T-helper 2 cell treated with Interferon-gamma antibody and Interleukin-4, amounts not matched to agents 100 ng/mL and 5 ng/mL, for 36 hours (primary cell): ENCODE measurements around the gene RAD18. TPM values are rescaled to one million over a fixed set of nuclear protein-coding genes. Genes with fewer than 3 reads are reported as not detected.

Source experiments
- intact Hi-C: fragments of 100-400 bp; cut with micrococcal nuclease; formaldehyde crosslinking; loops from one replicate; pipeline ENCODE4 v1.15.1; 2023
- total RNA-seq: library from RNA; stranded (reverse); gene quantifications from 2 replicates; pipeline ENCODE4 v1.2.3, GENCODE V29; 2022

Gene RAD18
- total RNA-seq, 1 donor from 2014 or later: 35.0 TPM

DNA sequence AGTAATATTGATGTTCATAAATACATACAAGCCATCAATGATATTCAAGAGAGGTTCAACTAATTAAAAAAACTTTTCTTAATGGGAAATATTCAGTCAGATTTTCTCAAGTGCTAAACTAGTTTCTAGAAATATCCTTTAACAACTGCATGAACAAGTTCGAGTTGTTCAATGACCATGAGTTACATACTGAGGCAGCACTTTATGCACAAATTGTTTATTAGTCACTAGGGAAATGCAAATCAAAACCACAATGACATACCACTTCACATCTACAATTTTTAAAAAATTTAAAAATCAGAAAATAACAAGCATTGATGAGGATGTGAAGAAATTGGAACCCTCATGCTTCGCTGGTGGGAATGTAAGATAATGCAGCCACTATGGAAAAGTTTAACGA lies 62.4 kb downstream of the RAD18 start:
- intact Hi-C loops: no loop called here

DNA sequence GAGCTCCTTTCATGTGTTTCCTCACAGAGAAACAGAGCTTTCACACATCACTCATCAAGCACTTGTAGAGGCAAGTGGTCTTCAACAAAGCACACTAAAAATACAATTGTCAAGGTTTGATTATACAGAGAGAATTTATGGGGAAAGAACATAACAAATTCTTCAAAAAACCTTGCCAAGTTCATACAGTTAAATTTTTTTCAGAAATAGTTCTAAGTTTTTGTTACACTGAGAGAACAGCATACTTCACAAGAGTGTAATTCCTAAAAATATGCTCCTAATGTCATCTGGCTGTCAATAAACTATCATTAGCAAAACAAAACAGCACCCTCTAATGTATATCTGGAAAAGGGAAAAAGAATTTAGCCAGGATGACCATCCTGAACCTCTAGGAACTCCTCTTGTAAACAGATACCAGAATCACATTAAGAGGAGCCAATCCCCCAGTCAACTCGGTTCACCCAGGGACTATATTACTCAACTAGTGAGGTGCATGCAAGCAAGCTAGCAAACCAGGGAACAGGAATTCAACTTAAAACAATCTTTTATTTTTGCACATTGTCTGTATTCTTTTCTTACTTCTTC lies 63.3 kb downstream of the RAD18 start:
- intact Hi-C loops: no loop called here

- intact Hi-C loops: no loop called here
Measured at GRCh38 chr3:8895829-8896228, 67.4 kb downstream of the RAD18 start.

- intact Hi-C loops: no loop called here
Measured at GRCh38 chr3:8893001-8893400, 70.3 kb downstream of the RAD18 start.

DNA sequence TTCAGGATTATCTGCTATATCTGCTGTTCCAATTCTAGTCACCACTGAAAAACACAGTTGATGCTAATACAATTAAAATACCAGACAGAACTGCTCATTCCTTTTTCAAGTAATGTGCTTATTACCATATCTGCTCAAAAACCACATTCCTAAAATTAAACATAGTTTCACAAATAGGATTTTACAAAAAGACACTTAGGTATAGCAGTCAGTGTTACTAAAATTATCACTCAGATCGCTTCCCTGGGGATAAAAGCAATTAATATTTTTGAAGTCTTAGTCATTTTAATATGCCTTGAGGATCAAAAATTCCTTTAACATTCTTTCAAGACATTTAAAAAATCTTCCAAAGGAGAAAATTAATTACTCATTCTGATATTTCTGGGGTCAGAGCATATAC lies 71.5 kb downstream of the RAD18 start:
- intact Hi-C loops: no loop called here

DNA sequence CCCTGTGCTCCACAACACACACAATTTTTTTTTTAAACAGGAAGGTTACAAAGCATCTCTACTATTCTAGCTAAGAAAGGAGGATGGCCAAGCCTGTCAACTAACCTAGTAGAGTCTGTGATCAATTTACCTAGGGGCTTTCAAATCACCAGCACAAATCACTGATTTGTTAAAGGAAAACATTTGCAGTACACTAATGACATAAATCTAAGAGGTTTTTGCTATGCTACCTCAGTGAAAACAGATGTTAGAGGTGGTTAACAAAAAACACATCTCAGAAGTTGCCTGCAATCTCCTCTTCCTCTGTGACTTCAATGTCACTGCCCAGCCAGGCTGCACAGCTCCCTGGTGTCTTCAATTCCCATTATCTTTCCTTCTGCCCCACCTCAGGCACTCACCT lies 72.0 kb downstream of the RAD18 start:
- intact Hi-C loops: no loop called here

DNA sequence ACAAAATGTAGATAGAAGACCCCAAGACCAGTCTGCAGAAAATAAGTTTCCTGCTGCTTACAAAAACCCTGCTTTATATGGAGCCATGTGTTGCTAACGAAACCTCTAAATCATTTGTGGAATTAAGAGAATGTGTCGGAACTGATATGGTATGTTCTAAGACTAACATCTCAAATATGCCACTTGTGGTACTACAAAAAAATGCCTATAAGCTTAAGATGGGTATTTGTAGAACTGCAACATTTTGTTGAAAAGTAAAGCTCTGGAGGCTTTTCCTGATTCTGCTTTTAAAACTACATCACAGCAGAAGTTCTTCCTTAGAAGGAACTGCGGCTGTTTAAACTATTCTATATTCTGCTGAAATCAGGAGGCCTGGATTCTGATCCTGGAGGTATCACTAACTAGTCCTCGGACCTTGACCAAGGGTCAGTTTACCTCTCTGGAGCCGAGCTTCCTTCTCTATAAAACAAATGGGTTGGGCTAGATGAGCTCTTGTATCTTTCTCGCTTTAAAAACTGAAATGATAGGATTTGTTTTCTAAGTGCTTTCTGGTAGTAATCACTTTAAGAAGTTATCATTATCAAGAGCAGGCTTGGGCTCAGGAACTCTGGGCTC lies 74.9 kb downstream of the RAD18 start:
- intact Hi-C loops: no loop called here

- intact Hi-C loops: no loop called here
Measured at GRCh38 chr3:8887435-8888300, 75.6 kb downstream of the RAD18 start.

- intact Hi-C loops: no loop called here
Measured at GRCh38 chr3:8886546-8886945, 76.7 kb downstream of the RAD18 start.

DNA sequence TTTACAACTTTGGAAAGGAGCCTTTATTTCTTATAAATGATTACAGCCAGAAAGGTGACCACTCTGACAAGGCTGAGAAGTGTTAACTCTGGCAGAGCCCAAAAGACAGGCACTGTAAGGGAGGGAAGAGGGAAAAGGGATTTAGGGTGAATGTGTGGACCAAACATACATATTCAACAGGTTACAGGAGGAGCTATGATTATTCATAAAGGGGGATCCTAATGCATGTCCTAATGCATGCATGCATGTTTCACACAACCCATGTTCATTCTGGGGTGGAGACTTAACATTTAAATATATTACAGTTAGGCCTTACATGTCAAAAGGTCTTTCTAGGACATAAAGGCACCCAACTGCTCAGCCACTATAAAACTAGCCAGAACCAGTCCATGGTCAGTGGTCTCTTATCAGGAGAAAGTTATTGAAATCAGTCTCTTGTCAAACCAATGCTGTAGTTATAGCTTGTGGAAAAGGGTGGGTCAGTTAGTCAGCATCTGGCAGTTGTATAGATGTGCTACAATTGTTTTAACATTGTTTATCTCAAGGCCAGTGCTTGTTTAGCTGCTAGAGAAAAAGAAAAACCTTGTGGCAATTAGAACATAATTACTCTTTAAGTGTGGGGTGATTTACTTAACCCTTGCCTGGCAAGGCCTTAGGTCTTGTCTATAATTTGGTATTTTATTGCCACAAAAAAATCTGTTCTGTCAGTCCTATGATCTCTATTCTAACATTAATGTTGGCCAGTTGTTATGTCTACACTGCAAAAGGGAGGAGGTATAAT lies 77.5 kb downstream of the RAD18 start:
- intact Hi-C loops: no loop called here

GRCh38 chr3:8884630-8885290 lies 78.5 kb downstream of the RAD18 start:
- intact Hi-C loops: no loop called here

DNA sequence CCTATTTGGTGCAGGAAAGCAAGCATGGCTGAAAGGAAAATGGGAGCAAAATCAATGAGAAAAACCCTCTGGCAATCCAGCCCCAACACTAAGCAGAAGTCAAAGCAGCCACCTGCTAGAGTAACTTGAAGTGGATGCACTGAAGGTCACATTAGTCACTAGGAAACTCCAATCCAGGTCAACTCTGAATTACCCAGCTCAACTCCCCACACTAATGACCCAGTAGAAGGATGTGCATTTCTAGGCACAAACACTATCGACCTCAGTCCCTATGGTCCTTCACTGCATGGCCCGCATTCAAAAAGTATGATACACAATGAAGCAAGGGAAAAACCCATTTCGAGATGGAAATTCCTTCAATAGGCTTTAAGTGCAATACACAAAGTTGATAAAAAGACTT lies 80.6 kb downstream of the RAD18 start:
- intact Hi-C loops: no loop called here

DNA sequence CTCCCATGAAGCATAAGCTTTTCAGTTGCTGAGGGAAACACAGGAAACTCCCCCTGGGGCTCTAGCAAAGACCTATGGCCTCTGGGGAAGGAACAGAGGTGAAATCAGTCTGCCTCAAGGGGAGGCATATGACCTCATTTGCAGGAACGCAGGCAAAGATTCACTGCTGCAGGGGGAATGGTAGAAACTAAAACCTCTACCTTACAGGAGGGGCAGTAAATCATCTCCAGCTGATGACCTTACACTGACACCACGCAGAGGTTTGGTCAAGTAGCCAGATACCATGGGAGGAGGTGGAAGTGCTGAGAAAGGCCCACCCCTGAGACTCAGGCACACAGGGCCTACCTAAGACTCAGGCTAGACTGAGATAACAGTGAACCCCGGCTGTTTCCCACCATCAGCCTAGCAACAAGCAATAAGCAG lies 81.1 kb downstream of the RAD18 start:
- intact Hi-C loops: no loop called here

DNA sequence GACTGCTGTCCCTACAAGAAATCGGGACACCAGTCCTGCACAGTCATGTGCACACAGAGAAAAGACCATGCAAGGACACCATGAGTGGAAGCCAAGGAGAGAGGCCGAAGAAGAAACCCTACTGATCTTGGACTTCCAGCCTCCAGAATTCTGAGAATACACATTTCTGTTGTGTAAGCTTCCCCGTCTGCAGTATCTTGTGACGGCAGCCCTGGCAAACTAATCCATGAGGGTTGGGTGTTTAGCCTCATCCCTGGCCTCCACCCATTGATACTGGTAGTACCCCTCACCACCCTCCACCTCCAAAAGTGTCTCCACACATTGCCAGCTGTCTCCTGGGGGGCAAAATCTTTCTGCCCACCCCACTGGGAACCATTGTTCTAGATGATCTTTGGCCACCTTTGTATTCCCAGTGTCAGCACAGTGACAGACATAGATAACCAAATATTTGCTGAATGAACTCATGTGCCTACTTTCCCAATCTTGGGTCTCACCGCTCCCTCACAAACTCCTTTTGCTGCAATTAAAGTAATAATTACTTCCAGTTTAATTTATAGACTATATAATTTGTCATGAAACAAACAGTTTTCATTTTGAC lies 83.8 kb downstream of the RAD18 start:
- intact Hi-C loops: no loop called here

GRCh38 chr3:8875836-8876235 lies 87.4 kb downstream of the RAD18 start:
- intact Hi-C loops: no loop called here

GRCh38 chr3:8873740-8874139 lies 89.5 kb downstream of the RAD18 start:
- intact Hi-C loops: no loop called here

- intact Hi-C loops: no loop called here
Measured at GRCh38 chr3:8872261-8872660, 91.0 kb downstream of the RAD18 start.

GRCh38 chr3:8871306-8871705 lies 92.0 kb downstream of the RAD18 start:
- intact Hi-C loops: no loop called here

DNA sequence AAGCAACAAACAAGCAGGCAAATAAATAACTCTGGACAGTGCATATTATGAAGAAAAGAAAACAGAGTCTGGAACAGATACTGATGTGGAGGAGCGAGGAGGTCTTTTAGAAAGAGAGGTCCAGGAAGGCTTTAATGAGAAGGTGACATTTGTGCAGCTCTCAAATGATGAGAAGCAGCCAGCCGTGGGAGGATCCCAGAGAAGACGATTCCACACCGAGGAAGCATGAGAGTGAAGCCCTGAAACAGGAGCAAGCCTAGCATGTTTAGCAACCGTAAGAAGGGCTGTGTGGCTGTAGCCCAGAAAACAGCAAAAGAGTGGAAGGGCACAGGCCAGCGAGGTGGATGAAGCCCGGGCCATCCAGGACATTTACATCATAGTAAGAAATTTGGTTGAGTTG lies 93.1 kb downstream of the RAD18 start:
- intact Hi-C loops: no loop called here

DNA sequence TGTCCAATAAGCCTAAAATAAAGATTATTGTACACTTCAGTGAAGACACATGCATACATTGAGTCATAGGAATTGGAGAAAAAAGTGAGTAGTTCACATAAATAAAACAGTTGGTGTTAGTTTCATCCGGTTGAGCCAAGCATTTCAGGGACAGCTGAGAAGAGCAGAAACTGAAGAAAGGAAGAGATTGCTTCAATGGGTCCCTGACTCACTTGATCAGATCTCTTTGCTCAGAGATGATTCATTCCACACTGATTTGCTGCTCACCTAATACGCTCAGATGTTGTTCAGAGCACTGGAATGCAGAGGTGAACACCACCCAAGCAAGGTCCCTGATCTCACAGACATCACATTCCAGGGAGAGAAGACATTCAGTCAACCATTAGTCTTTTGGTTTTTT lies 93.7 kb downstream of the RAD18 start:
- intact Hi-C loops: no loop called here

DNA sequence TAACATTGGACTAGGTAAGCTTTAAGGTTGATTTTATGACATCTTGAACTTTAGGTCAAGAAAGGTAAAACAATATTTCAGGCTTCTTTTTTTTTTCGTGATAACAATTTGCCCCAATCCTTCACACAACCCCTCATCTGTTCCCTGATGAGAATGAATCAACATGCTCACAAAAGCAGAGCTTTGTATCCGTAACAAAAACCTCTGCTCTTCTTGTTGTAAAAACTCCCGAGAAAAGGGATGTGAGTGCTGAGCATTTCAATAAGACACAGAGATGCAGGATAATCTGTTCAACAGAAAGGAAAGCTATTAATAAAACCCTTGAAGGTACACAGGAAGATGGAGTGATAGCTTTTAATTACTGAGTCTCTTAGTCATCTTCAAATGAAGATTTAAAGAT lies 94.3 kb downstream of the RAD18 start:
- intact Hi-C loops: no loop called here
